Activated naive CD8-positive, alpha-beta T cell treated with anti-CD3 and anti-CD28 coated beads for 36 hours (primary cell): Measurements from ENCODE around the gene CIDEB. TPM values are rescaled to one million over a fixed set of nuclear protein-coding genes. Genes with fewer than 3 reads are reported as not detected.

Experiments used
- DNase-seq: peaks from one replicate; pipeline ENCODE4 v3.0.0; 2021
- H3K27ac Mint-ChIP-seq: one replicate; pipeline ENCODE4 v1.8.0; 2022; ENCODE audit warnings: mild to moderate bottlenecking, moderate library complexity, mixed read lengths
- H3K27me3 Mint-ChIP-seq: one replicate; pipeline ENCODE4 v1.8.0; 2022; ENCODE audit warnings: mild to moderate bottlenecking, mixed read lengths
- H3K36me3 Mint-ChIP-seq: one replicate; pipeline ENCODE4 v1.8.0; 2021; ENCODE audit warnings: mild to moderate bottlenecking, mixed read lengths
- H3K4me1 Mint-ChIP-seq: one replicate; pipeline ENCODE4 v1.8.0; 2021; ENCODE audit warnings: mixed read lengths
- H3K4me3 Mint-ChIP-seq: one replicate; pipeline ENCODE4 v1.8.0; 2022; ENCODE audit warnings: mild to moderate bottlenecking, moderate library complexity, mixed read lengths
- H3K9me3 Mint-ChIP-seq: one replicate; pipeline ENCODE4 v1.8.0; 2022; ENCODE audit warnings: mixed read lengths
- total RNA-seq, 2 experiments: library from RNA; stranded (reverse); gene quantifications; one replicate each; pipeline ENCODE4 v1.2.3, GENCODE V29; 2021

CIDEB gene
- total RNA-seq, 2 experiments from 2014 or later, result 6.0 to 6.7 TPM

DNA sequence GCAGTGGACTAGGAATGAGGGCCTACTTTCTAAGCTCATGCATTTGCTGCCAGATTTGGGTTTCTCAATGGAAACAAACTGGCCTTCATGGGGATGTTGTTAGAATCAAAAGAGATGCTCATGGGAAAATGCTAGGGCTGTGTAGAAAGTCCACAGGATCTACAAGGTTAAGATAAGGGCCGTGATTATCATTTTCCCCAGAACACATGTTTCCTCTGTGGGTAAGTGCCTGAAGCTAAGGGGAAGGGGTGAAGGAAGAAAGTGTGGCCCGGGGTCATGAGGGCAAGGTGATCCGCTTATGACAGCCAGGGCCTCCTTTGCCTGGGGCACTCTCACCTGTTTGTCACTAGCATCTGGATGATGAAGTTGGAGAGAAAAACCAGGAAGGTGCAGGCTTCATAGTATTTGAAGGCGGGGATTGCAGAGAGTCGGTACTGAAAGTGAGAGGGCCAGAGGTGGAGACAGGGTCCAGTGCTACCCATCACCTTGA, 17.3 kb upstream of the CIDEB start:
- Mint-ChIP-seq H3K27ac (no peak overlapping the region), H3K9me3 (no peaks in the 10 kb centered on the region), H3K4me1 (peaks cover 8% of the 10 kb centered on the region), H3K27me3 (no peaks in the 10 kb centered on the region), H3K36me3 (no peaks in the 10 kb centered on the region), H3K4me3 (no peak overlapping the region)
- no peak for DNase-seq

DNA sequence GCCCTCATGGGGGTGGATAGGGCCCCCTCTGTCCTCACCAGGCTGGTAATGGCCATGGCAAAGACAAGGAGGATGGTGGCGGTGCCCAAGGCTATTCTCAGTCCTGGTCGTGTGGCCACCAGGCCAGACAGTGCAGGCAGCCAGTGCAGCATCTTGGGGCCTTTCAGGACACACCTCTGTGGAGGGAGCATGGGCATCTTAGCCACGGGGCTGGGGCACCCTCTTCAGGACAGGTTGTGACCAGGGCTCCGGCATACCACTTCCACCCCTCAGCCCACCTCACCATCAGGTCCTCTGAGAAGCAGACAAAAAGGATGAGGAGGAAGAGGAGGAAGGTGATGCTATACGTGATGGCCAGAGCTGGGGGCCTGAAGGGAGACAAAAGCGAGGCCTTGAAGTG, 16.2 kb upstream of the CIDEB start:
- no peaks in the 10 kb centered on the region for H3K27me3 Mint-ChIP-seq
- H3K9me3 Mint-ChIP-seq, result no peaks in the 10 kb centered on the region
- no peaks in the 10 kb centered on the region for H3K36me3 Mint-ChIP-seq
- DNase-seq, result no peak
- H3K4me1 Mint-ChIP-seq, result peaks cover 5% of the 10 kb centered on the region
- no peak overlapping the region for H3K4me3 Mint-ChIP-seq
- no peak overlapping the region for H3K27ac Mint-ChIP-seq

DNA sequence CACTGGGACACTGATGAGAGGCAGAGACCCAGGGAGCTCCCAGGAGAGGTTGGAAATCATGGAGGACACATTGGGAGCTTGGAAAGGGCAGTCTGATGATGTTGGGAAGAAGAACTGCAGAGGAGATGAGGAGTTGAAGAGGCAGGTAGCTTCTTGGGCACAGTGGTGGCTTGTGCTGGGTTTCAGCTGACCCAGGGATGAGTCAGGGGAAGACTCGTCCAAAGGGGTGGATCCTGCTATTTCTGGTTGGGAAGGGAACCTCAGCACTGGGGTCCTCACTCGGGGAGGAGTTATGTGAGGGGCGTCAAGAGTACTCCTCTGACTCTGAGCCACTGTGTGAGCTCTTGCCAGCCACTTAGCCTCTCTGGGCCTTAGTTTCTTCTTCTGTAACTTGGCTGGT, 15.6 kb upstream of the CIDEB start:
- H3K4me3 Mint-ChIP-seq, result no peak overlapping the region
- no peaks in the 10 kb centered on the region for H3K27me3 Mint-ChIP-seq
- H3K9me3 Mint-ChIP-seq, result no peaks in the 10 kb centered on the region
- H3K4me1 Mint-ChIP-seq, result peaks cover 5% of the 10 kb centered on the region
- no peaks in the 10 kb centered on the region for H3K36me3 Mint-ChIP-seq
- H3K27ac Mint-ChIP-seq, result no peak overlapping the region
- no peak for DNase-seq

DNA sequence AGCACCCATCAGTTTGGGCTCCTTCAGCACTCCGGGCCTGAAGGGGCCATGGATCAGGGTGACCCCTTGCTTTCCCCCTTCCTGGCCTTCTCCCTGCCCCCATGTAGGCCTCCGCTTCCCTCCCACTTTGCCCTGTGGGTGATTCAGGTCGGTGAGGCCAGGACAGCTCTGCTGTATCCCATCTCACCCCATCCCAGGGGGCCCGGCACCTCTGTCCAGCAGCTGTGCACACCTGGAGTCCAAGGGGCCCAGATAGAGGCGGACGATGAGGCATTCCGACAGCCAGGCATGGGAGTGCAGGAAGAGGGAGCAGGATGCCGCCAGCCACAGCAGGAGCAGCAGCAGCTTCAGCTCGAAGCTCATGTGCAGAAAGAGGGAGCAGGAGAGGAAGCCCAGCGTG, 14.9 kb upstream of the CIDEB start:
- Mint-ChIP-seq H3K36me3 (no peaks in the 10 kb centered on the region), H3K9me3 (no peaks in the 10 kb centered on the region), H3K4me1 (peaks cover 6% of the 10 kb centered on the region), H3K27ac (no peak overlapping the region), H3K27me3 (no peaks in the 10 kb centered on the region), H3K4me3 (no peak overlapping the region)
- DNase-seq, result no peak

DNA sequence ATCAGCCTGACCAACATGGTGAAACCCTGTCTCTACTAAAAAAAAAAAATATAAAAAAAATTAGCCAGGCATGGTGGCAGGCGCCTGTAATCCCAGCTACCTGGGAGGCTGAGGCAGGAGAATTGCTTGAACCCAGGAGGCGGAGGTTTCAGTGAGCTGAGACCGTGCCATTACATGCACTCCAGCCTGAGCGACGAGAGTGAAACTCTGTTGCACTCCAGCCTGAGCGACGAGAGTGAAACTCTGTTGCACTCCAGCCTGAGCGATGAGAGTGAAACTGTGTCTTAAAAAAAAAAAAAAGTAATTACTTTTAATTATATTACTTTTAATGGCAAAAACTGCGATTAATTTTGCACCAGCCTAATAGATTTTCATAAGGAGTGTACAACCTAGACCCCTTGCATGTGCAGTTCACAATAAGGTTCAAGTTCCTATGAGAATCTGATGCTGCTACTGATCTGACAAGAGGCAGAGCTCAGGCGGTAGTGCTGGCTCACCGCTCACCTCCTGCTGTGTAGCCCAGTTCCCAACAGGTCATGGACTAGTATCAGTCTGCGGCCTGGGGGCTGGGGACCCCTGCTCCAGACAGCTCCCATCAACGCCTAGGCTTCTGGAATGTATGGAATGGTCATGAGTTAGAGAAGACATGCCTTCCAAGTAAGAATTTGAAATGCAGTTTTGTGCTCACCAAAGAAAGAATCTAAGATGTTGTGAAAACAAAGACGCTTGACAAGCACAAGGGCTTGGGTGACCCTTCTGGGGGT, 13.6 kb upstream of the CIDEB start:
- Mint-ChIP-seq H3K9me3 (no peaks in the 10 kb centered on the region), H3K27me3 (no peaks in the 10 kb centered on the region), H3K27ac (no peak overlapping the region), H3K4me1 (peaks cover 11% of the 10 kb centered on the region), H3K4me3 (no peak overlapping the region), H3K36me3 (no peaks in the 10 kb centered on the region)
- no peak for DNase-seq

DNA sequence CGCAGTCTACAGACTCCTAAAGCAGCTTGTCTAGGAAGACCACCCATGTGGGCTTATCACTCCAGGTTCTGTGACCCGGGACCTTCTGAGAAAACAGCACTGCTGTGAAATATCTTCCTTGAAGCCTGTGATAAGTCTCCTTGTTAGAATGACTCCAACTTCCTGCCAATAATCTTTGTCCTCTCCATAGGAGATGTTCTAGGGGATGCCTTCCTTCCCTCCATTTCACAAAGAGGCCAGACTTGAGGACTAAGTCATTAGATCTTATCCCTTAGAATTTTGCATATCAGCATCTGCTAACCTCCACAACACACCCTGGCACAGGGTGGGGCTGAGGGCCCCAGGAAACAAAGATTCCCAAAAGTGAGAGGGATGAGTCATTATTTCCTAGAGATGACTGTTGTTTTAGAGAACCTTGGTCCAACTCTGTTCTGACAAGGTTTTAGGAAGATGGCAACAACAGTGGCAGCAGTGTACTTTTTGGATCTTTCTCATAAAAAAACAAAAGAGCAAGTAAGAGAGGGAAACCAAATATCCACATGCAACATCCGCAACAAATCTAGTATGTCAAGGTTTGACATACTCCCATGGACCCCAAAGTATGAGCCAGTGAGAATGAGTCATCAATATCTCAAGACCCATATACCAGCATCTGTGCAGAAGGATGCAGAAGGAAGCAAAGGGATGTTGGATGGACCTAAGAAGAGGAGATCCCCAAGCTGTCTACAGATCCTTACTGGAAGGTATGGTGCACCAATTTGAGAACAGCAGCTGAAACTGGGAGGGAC, 9.6 kb upstream of the CIDEB start:
- Mint-ChIP-seq H3K4me1 (peaks cover 36% of the 10 kb centered on the region), H3K4me3 (no peak overlapping the region), H3K36me3 (peaks cover 16% of the 10 kb centered on the region), H3K27ac (no peak overlapping the region), H3K27me3 (no peaks in the 10 kb centered on the region), H3K9me3 (no peaks in the 10 kb centered on the region)
- no peak for DNase-seq

DNA sequence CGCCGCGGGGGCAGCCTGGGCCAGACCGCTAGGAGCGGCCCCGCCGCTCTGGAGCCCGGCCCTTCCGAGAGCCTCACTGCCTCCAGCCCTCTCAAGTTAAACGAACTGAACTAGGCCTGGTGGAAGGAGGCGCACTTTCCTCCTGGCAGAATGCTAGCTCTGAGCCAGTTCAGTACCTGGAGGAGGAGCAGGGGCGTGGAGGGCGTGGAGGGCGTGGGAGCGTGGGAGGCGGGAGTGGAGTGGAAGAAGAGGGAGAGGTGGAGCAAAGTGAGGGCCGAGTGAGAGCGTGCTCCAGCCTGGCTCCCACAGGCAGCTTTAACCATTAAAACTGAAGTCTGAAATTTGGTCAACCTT, 8.8 kb upstream of the CIDEB start:
- Mint-ChIP-seq H3K27ac (no peak overlapping the region), H3K4me1 (peaks cover 44% of the 10 kb centered on the region), H3K9me3 (no peaks in the 10 kb centered on the region), H3K4me3 (no peak overlapping the region), H3K27me3 (no peaks in the 10 kb centered on the region), H3K36me3 (peaks cover 18% of the 10 kb centered on the region)
- DNase-seq, result no peak

DNA sequence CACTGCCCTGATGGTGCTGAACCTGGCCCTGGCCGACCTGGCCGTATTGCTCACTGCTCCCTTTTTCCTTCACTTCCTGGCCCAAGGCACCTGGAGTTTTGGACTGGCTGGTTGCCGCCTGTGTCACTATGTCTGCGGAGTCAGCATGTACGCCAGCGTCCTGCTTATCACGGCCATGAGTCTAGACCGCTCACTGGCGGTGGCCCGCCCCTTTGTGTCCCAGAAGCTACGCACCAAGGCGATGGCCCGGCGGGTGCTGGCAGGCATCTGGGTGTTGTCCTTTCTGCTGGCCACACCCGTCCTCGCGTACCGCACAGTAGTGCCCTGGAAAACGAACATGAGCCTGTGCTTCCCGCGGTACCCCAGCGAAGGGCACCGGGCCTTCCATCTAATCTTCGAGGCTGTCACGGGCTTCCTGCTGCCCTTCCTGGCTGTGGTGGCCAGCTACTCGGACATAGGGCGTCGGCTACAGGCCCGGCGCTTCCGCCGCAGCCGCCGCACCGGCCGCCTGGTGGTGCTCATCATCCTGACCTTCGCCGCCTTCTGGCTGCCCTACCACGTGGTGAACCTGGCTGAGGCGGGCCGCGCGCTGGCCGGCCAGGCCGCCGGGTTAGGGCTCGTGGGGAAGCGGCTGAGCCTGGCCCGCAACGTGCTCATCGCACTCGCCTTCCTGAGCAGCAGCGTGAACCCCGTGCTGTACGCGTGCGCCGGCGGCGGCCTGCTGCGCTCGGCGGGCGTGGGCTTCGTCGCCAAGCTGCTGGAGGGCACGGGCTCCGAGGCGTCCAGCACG, 8.2 kb upstream of the CIDEB start:
- DNase-seq, result no peak
- Mint-ChIP-seq H3K27me3 (no peaks in the 10 kb centered on the region), H3K36me3 (peaks cover 18% of the 10 kb centered on the region), H3K9me3 (no peaks in the 10 kb centered on the region), H3K4me3 (no peak overlapping the region), H3K27ac (no peak overlapping the region), H3K4me1 (peaks cover 46% of the 10 kb centered on the region)

DNA sequence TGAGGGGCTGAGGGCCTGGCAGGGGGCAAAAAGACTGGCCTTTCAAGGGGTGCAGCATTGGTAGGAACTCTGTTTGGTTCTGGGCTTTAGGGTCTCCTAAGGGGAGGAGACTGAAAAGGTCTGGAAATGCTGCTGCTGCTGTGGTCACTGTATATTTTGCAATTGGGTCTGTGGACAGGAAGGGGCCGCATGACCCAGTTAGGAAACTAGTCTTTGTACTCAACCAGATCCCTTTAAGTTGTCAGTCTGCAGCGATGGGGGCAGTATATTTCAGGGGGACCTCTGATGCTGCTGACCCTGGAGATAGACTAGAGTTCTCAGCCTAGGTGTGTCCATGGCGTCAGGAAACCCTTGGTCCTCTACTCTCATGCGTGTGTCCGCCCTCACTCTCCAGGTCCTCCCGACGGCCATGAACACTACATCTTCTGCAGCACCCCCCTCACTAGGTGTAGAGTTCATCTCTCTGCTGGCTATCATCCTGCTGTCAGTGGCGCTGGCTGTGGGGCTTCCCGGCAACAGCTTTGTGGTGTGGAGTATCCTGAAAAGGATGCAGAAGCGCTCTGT, 7.5 kb upstream of the CIDEB start:
- Mint-ChIP-seq H3K4me1 (peaks cover 48% of the 10 kb centered on the region), H3K36me3 (peaks cover 18% of the 10 kb centered on the region), H3K9me3 (no peaks in the 10 kb centered on the region), H3K27ac (no peak overlapping the region), H3K27me3 (no peaks in the 10 kb centered on the region), H3K4me3 (no peak overlapping the region)
- DNase-seq, result no peak

DNA sequence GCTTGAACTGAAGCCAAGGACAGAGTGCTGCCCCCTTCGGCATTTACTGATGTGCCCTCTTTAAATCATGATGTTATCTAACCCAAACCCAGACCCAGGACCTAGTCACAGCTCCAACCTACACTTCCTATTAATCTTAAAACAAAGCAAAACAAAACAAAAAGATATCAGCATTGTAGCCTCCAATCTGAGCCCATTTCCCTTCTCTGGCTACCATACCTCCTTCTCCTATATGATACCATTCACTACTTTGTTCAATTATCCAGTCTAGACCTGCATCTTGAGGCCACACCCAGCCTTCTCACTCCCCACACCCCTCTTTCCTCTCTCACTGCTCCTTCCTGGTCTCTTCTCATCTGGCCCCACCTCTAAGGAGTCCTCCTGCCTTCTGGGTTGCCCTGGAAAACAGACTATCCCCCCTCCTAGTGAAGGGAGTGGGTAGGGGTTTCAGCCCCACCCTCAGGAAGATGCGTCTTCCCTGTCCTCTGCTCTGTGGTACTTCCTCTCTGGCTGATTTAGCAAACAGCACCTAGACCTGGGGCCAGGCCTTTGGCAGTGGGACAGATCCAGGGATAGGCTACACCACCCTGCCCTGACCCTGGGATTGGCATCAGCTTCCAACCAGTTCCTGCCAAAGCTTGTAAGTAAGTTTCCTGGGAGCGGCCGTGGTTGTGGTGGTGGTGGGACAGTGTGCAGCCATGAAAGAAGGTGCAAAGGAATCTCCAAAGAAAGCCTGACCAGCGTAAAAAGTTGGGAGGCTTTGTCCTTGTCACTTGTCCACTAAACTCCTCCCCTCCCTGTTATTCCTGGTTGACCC, 6.8 kb upstream of the CIDEB start:
- H3K4me3 Mint-ChIP-seq, result no peak overlapping the region
- no peaks in the 10 kb centered on the region for H3K9me3 Mint-ChIP-seq

DNA sequence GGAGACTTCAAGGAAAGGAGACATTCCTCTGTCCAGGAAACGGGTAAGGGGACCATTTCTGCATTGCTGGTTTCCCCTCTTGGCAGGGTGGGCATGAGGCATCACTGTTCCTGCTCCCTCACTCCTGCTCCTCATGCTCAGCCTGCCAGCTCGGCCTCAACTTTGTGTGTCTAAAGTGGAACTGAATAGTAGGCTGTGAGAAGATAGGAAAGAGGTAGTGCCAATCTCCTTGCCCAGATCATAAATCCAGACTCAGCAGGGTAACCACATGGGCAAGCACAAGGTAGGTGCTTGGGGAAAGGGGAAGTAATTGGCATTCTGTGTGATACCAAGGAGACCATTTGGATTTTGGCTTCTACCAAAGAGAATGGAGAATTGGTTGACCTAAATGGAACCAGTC, 6.1 kb upstream of the CIDEB start:
- H3K4me3 Mint-ChIP-seq, result no peak overlapping the region
- peaks cover 30% of the 10 kb centered on the region for H3K36me3 Mint-ChIP-seq
- H3K27me3 Mint-ChIP-seq, result no peaks in the 10 kb centered on the region
- H3K27ac Mint-ChIP-seq, result no peak overlapping the region
- H3K4me1 Mint-ChIP-seq, result peaks cover 55% of the 10 kb centered on the region
- H3K9me3 Mint-ChIP-seq, result no peaks in the 10 kb centered on the region
- DNase-seq, result no peak

More for the DNA sequence above, 6.8 kb upstream of the CIDEB start:
- DNase-seq, result no peak
- Mint-ChIP-seq H3K27me3 (no peaks in the 10 kb centered on the region), H3K36me3 (peaks cover 23% of the 10 kb centered on the region), H3K4me1 (peaks cover 51% of the 10 kb centered on the region), H3K27ac (no peak overlapping the region)

DNA sequence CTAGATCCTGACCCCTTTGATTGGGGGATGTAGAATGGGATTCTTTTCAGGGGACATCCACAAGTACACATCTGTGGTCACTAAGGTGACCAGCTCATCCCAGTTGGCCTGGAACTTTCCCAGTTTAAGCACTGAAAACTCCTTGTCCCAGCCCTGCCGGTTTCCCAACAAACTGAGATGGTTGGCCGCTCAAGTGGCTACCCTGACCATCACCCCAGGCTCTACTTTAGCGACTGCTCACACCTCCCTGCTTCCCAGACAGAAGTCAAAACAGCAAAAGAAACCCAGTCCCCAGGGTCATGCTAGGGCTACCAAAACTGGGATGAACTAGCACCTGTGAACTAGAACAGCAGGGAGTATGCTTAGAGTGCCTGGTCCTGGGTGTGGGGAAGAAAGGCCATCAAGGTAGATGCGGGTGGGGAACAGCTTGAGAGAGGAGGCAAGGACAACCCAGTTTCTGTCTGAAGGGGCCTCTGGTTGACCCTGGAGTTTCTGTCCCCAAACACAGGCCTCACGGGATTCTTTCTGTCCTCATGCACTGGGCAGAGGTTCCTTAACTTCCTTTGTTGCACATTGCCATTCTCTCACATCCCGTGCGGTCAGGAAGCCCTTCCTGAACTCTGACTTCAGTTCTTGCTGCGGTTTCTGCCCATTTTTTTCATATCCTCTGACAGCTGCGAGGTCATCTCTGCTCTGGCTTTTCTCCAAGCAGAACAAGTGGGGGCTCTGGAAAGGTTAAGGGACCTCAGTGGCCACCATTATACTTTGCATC, 5.1 kb upstream of the CIDEB start:
- Mint-ChIP-seq H3K27ac (peak overlapping the region; percentile 1), H3K36me3 (peaks cover 36% of the 10 kb centered on the region), H3K4me3 (peak overlapping the region; percentile 32), H3K27me3 (no peaks in the 10 kb centered on the region), H3K9me3 (no peaks in the 10 kb centered on the region), H3K4me1 (peaks cover 63% of the 10 kb centered on the region)
- DNase-seq, result peak; percentile 28

DNA sequence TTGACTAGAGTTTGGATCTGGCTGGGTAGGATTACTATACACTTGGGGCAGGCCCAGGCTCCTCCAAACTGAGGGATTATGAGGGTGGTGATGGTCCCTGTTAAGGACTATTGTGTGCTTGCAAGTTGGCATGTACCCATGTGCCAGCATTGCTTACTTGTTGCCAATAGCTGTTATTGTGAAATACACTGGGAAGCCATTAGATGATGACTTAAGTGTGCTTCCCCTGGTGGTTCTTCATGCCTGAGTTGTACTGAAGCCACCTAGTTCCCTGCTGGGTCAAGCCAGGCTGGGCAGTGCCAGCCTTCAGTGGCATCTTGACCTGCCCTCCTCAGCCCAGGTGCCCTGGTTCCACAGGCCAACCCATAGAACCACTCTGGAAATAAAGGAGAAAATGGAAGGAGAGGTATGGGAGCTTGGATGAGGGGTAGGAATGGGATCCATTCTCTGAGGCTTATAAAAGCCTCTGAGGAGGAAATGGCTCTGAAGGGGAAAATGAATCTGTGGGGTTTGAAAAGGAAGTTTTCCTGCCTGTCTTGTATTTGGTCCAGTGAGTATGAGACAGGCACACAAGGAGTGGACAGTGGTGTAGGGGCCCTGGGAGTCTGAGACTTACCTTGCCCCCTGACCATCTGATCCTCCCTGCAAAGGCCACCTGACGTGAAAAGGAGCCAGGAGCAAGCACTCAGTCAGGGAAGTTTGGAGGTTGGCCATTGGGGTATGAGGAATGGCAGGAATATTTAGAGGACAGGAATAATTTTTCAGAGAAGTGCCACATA, 4.2 kb upstream of the CIDEB start:
- H3K27ac Mint-ChIP-seq, result peak overlapping the region; percentile 70
- no peaks in the 10 kb centered on the region for H3K27me3 Mint-ChIP-seq
- DNase-seq, result no peak
- peaks cover 62% of the 10 kb centered on the region for H3K4me1 Mint-ChIP-seq
- peak overlapping the region; percentile 69 for H3K4me3 Mint-ChIP-seq
- H3K36me3 Mint-ChIP-seq, result peaks cover 40% of the 10 kb centered on the region
- no peaks in the 10 kb centered on the region for H3K9me3 Mint-ChIP-seq
